Measurements from ENCODE around the gene FTCD.

Gene FTCD

DNA sequence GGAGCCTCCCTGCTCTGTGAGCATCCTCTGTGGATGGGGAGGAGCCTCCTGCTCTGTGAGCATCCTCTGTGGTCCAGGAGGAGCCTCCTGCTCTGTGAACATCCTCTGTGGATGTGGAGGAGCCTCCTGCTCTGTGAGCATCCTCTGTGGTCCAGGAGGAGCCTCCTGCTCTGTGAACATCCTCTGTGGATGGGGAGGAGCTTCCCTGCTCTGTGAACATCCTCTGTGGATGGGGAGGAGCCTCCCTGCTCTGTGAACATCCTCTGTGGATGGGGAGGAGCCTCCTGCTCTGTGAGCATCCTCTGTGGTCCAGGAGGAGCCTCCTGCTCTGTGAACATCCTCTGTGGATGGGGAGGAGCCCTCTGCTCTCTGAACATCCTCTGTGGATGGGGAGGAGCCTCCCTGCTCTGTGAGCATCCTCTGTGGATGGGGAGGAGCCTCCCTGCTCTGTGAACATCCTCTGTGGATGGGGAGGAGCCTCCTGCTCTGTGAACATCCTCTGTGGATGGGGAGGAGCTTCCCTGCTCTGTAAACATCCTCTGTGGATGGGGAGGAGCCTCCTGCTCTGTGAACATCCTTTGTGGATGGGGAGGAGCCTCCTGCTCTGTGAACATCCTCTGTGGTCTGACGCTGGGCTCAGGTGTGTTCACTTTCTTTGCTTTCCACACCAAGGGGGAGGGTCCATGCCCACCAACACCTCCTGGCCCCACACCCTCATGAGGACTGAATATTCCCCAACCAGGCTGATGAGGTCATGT, 15.2 kb upstream of the FTCD start:
- peak; percentile 55 to 61 for DNase-seq

DNA sequence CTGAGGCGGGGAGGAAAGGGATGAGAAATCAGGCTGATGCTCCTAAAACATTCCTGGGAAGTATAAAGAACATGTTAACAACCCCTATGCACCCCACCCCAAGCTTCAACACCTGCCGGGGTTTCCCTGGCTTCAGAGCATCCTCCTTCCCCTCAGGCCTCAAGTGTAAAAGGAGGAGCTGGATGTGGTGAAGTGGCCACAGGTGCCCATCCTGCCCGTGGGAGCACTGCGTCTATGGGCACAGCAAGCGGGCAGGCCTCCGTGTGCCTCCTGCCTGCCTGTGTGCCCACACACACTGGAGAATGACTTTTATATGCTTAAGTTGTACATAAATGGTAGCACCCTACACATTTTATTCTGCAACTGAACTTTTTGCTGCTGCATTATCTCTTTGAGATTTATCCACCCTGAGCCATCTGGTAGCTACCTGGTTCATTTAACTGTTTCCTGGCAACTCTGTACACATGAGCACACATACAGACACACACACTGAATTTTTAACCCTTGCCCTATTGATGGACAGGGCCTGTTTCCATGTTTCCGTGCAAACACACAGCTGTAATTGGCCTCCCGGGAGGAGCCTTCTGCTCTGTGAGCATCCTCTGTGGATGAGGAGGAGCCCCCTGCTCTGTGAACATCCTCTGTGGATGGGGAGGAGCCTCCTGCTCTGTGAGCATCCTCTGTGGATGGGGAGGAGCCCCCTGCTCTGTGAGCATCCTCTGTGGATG, 13.4 kb upstream of the FTCD start:
- DNase-seq: no peak

DNA sequence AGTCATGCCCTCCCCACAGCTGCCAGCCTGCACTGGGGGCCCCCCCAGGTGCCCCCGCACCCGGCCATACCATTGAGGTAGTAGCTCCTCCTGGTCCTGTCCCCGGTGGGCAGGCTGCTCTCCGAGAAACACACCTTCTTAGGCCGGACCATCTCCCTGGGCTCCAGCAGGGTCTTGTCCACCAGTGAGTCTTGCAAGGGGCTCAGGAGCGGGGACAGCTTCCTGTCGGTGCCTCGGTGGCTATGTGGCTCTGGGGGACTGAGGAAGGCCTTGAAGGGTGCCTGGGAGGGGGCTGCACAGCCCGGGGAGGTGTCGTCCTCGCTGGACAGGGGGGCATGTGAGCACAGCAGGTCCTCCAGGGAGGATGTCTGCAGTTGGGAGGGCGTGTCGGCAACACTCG, 12.9 kb upstream of the FTCD start:
- DNase-seq: no peak

DNA sequence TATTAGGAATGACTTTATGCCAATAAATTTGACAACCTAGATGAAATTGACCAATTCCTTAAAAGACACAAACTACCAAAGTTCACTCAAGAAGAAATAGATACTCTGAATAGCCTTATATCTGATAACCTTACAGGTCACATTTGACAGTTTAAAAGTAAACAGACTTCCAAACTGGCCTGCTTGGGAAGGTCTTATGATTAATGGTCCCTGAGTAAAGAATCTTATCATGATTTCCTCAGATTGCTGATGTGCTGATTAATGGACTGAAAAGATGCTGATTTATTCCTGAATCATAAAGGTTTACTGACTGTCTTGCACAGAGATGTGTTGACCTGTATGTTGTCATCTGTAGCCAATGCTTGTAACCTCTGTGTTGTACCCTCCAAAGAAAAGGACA, 9.7 kb upstream of the FTCD start:
- no peak for DNase-seq

DNA sequence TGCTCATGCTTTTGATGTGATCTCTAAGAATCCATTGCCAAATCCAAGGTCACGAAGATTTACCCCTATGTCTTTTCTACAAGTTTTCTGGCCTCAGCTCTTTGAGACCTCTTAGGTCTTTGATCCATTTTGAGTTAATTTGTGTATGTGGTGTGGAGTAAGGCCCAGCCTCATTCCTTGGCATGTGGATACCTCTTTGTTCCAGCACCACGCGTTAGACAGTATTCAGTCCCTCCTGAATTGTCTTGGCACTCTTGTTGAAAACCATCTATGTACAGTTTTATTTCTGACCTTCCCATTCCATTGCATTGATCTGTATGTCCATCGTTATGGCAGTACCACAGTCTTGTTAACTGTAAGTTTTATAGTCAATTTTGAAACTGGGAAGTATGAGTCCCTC, 8.0 kb upstream of the FTCD start:
- no peak for DNase-seq

DNA sequence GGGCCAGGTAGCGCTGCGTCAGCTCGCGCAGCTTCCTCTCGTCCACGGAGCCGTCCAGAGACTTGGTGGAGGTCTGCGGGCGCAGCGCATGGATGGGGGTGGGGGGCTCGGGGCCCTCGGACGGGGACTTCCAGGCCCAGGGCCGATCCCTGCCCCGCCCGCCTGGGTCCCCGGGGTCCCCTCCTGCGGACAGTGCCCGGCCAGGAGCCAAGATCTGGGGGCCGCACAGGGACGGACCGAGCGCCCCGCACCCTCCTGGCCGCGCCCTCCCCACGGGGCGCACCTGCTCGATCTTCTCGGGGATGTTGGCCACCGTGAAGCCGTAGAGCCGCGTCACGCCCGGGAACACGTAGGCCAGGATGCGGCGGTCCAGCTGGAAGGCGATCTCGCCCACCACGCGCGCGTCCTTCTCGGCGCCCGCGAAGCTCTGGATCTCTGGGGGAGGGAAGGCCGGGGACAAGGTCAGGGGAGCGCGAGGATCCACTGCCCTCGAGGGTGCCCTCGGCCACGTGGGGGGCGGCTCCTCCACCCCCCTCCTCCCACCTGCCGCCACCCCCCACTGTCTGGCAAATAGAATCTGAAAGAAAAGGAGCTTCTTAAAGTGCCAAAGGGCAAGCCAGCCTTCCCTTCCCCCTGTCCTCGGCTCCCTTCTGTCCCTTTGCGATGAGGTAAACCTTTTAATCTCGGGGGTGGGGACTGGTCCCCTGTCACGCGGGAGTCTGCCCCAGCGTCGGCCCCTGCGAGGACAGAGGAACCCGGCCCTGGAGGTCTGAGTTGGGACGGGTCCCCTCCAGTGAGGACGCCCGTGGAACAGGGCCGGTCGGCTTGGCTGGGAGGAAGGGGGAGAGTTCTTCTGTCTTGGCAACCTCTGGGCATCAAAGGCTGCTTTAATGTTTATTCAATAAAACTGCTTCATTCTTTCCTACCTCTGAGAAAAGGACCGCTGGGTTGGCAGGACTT, 6.5 kb upstream of the FTCD start:
- DNase-seq: no peak

DNA sequence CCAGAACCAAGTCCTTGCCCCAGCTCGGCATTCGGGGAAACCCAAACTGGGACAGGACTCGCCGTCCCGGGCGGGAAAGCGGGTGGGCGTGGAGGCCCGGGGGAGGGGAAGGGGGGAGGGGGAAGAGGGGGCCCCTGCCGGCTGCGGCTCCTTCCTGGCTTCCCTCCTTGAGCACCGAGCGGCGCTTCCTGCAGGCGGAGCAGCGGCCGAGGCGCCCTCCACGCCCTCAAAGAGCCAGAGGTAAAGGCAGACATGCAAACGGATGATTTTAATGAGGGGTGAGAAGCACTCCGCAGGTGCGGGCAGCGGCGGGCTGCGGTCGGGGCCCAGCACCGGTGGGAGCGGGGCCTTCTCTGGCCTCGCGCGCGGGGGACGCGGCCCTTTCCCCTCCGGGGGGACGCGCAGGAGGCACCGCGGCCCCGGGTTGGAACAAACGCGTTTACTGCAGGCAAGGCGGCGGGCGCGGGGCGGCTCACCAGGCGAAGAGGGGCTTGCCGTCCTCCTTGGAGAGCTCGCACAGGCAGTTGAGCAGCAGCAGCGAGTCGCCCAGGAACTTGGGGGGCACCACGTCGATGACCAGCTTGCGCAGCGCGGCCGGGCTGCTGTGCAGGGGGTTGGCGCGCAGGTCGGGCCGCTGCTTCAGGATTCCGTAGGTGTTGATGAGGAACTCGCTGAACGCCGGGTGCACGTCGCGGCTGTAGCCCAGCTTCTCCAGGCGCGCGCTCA, 5.7 kb upstream of the FTCD start:
- no peak for DNase-seq

DNA sequence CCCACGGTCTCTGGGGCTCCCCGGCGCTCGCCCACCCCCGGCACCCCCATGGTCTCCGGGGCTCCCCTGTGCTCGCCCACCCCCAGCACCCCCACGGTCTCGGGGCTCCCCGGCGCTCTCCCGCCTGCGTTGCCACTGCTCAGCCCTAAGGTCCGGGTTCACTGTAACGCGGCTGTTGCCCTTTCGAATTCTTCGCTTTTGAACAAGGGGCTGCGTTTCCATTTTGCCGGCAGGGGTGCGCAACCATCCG, 5.2 kb upstream of the FTCD start:
- no peak for DNase-seq

DNA sequence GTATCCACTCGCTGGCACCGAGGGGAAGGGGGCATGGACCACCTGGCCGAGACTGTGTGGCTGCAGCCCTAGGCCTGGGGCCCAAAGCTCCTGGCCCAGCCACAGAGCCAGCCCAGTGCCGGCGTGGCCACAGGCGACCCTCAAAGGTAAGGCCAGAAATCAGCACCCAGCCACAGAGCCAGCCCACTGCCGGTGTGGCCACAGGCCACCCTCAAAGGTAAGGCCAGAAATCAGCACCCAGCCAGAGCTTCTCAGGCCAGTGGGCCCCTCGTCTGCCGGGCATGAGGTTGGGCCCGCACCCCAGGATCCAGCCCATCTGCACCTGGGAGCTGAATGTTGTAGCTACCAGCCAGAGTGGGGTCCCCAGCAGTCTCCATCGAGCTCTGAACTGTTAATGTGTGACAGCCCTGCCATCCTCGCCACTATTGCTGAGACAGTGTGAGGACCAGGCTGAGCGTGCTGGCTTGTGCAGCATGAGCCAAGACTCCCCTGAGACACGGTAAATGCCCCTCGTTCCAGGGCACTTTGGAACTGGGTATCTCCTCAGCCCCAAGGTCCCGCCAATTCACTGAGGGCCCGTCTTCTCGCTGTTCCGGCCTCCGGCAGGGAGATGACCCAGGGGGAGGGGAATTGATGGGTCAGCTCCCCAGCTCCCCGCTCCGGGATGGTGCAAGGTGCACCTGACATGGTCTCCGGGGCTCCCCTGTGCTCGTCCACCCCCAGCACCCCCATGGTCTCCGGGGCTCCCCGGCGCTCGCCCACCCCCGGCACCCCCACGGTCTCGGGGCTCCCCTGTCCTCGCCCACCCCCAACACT, 4.7 kb upstream of the FTCD start:
- DNase-seq: no peak

DNA sequence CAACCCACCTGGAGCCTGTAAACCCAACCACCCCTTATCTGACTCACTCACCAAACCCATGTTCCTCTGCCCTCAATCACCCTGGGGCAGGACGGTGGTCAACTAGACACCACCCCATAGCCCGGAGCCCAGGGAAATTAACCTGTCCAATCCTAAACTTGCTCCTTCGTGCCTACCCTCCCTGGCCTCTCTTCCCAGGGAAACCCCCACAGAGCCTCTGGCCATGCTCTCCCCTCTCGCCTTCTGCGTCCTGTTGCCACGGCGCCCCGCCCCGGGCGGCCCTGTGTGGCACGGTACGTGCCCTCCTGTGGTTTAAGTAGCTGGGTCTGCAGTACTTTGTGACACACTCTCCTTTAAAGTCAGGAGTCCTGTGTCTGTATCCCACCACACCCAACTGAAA, 4.0 kb upstream of the FTCD start:
- DNase-seq: no peak

DNA sequence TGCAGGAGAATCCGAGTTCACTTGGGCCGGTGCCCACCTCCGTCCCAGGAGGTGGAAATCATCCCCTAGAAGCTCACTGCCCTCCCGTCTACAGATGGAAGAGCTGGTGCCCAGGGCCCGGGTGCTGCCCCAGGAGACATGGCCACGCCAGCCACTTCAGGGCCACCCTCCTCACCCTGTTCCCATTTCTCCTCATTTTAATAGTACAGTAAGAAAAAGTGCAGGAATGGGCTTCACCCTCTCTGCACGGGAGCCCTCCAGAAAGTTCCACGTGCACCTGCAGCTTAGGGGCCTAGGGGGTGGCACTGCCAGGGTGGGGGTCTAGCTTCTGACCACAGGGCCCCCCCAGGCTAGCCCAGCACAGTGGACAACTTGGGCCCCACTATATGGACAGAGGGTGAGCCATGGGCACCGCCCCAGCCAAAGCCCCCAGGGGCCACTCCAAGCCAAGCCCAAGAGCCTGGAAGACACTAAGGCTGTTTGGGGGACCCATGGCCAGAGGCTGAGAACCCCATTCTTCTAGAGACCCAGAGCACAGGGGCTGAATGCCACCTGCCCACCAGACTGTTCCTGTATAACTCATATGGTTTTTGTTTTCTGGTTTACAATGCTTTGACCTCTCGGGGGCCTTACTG, 3.4 kb upstream of the FTCD start:
- DNase-seq: no peak

DNA sequence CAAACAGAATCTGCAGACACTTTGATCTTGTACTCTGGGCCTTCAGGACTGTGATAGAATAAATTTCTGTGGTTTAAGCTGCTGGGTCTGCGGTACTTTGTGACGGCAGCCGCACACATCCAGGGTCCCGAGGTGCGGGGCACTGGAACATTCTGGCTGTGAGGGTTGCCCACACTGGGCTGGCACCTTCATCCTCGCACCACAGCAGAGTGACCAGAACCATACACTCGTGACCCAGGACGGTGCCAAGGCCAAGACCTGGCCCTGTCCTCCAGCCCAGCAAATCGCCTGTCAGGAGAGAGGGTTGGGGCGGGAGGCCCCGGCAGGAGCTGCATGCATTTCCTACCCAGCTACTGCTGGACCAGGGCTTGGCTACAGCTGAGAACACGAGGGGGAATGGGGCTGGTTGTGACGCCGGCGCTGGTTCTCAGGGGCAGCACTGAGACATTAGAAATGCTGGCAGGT, 2.6 kb upstream of the FTCD start:
- no peak for DNase-seq

DNA sequence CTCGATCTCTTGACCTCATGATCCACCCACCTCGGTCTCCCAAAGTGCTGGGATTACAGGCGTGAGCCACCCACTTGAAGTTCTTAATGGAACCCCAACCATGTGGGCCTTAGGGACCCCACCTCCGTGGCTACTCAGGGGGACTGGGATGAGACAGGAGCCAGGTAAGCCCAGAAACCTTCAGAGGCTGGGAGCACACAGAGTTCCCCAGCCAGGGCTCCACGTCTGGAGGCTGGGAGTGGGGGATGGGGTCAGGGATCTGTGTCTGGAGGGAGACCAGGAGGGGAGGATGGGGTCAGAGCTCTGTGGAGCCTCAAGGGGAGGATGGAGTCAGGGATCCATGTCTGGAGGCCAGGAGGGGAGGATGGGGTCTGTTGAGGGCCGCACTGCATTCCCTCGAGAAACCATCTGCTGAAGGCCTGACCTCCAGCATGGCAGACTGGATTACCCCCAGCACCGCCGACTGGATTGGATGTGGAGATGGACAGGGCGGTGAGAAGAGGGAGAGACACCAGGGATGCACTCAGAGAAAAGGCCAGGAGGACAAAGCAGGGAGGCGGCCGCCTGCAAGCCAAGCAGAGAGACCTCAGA, 2.1 kb upstream of the FTCD start:
- no peak for DNase-seq

DNA sequence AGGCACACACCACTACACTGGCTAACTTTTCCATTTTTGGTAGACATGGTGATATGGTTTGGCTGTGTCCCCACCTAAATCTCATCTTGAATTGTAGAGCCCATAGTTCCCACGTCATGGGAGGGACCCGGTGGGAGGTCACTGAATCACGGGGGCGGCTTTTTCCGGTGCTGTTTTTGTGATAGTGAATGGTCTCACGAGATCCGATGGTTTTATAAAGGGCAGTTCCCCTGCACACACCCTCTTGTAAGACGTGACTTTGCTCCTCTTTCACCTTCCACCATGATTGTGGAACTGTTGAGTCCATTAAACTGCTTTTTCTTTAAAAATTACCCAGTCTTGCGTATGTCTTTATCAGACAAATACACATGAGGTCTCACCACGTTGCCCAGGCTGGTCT, 1.3 kb upstream of the FTCD start:
- no peak for DNase-seq

DNA sequence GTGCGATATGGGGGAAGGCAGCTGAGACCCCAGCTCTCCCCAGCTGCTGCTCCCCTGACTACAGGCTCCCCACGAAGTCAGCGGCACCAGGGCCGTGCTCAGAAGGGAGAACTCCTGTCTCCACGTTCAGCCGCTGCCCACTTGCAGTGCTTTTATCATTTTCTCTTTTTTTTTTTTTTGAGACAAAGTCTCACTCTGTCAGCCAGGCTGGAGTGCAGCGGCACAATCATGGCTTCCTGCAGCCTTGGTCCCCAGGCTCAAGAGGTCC, 933 bp upstream of the FTCD start:
- no peak for DNase-seq

DNA sequence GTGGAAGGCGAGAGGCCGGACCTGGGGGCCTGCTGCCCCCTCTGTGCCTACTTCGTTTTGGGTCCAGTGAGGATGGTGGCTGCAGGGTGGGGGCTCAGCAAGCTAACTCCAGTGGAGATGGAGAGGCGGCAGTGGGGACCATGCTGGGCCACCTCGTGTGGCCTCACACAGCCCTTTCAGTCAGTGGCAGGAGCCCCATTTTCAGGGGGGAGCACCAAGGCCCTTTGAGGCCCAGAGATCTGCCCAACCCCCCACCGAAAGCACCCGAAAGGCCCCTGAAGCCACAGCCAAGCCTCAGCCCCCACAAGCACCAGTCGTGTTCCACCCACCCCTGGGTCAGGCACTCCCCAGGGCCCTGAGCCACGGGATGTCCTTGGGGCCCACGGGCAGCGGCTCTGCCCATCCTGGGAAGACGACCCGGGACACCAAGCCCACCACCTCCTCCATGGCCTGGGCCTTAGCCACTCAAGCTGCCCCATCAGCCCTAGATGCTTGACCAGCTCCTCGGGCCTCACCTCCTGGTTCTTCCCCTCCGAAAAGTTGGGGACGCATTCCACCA, 345 bp downstream of the FTCD start:
- no peak for DNase-seq

DNA sequence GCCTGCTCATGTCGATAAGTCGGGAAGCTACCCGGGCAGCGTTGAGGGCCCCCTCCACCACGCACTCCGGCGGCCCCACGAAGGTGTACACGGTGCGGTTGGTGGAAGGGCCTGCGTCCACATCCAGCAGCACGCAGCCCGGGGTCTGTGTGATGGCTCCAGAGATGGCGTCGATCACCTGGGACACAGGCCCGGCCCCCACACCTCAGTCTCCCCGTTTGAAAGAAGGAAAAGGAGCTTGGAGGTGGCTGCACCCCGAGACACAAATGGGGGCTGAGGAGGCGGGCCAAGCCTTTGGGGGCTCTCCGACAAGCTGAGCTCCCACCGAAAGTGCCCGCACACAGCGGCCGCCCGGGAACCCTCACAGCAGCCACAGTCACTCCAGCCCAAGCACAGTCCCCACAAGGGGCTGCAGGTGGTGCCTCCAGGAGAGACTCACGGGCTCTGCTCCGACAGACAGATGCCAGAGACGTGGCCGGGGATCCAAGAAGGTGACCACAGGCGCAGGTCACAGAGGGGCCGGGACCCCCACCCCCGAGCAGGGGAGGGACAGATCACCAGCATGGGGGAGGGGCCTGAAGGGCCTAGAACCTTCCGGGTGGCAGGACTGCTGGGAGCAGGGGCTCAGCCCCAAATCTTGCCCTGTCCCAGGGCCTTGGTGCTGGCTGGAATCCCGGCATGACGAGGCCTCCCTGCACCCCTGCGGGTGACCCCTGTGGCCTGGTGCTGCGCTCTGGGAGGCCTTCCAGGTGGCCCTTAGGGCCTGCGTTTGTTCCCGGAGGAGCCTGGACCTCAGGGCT, 1.0 kb downstream of the FTCD start:
- no peak for DNase-seq

DNA sequence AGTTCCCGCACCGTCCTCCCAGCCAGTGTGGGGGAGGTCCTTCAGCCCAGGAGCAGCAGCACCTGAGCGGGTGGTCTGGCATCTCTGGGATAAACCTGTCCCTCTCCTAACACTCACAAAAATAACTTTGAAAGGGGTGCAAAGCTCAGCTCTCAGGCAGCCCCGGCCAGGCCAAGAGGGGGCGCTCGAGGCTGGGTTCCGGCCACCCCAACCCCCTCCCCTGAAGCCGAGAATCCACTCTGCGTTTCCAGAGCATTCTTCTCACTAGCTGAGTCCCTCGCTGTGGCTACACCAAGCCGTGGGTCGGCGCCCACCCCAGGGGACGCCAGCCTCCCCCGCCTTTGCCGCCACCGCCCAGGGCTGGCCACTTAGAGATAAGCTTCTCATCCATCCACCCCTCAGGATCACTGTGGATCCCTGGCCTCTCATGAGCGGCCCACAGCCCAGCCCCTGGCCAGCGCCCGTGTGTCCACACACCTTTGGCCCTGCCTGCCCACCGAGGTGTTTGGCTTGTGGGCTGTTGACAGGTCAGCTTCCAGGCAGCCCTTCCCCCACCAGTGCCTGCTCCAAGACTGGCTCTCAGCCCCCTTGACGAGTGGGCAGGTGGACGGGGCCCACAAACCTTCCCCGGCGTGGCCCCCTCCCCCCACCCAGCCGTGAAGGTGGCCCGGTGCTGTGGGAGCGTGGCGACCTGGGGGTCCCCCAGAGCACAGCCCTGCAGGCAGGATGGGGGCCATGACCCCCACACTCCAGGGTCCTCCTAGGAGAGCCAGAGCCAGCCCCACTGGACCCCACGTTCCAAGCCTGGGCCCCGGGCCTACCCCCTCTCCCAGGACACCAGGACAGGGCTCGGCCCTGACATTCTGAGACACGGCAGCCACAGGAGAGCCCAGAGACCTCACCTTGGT, 1.9 kb downstream of the FTCD start:
- DNase-seq: peak; percentile 25 to 45

DNA sequence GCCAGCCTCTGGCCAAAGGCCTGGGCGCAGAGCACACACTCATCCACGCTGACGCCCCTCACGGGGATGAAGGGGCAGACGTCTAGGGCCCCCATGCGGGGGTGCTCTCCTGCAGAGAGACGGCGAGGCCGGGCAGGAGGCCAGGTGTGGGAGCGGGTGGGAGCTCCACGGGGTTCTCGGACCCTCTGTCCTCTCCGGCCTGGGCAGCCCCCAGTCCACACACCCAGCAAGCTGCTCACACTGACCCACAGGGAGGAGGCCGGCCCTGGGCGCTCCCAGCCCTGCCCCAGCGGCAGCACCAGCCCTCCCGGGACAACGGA, 2.5 kb downstream of the FTCD start:
- no peak for DNase-seq
